ENCODE measurements around the gene MEMO1.
"Not testable (repeated sequence)": the region's sequence is repeated elsewhere in the genome, so short reads cannot be mapped to it uniquely, and the experiment has no call there.

MEMO1 gene

GRCh38 chr2:32010670-32011484 is at the start of gene MEMO1:
TSS of gene MEMO1 (minus strand) at chr2:32011008. CDS start at chr2:32010247, 761 bp downstream.
- peak; percentile 83 for DNase-seq (ENCODE audit: low read depth)

GRCh38 chr2:32060266-32060665 is 49.5 kb upstream of the MEMO1 start:
- DNase-seq (ENCODE audit: low read depth) = no peak

GRCh38 chr2:32058130-32058529 is 47.3 kb upstream of the MEMO1 start:
- DNase-seq (ENCODE audit: low read depth) = no peak

- DNase-seq (ENCODE audit: low read depth) = not testable (repeated sequence)
Measured at GRCh38 chr2:32054583-32054982, 43.8 kb upstream of the MEMO1 start.

GRCh38 chr2:32051836-32052439 is 41.1 kb upstream of the MEMO1 start:
- DNase-seq (ENCODE audit: low read depth) = no peak

- no peak for DNase-seq (ENCODE audit: low read depth)
Measured at GRCh38 chr2:32043561-32043960, 32.8 kb upstream of the MEMO1 start.

GRCh38 chr2:32039447-32040219 is 28.8 kb upstream of the MEMO1 start, which contains the start of gene DPY30:
TSS of gene DPY30 (minus strand) at chr2:32039805. CDS start at chr2:32039456, 349 bp downstream.
- DNase-seq (ENCODE audit: low read depth) = peak; percentile 89

GRCh38 chr2:32034198-32034887 is 23.5 kb upstream of the MEMO1 start:
- DNase-seq (ENCODE audit: low read depth) = not testable (repeated sequence)

- DNase-seq (ENCODE audit: low read depth) = not testable (repeated sequence)
Measured at GRCh38 chr2:32018789-32019482, 8.1 kb upstream of the MEMO1 start.

GRCh38 chr2:32012872-32013271 is 2.1 kb upstream of the MEMO1 start:
- no peak for DNase-seq (ENCODE audit: low read depth)

GRCh38 chr2:32011485-32011960 is 715 bp upstream of the MEMO1 start:
- no peak for DNase-seq (ENCODE audit: low read depth)

GRCh38 chr2:32010280-32010669 is 533 bp downstream of the MEMO1 start:
- DNase-seq (ENCODE audit: low read depth) = peak; percentile 42

GRCh38 chr2:32009516-32010256 is 1.1 kb downstream of the MEMO1 start:
- peak; percentile 26 for DNase-seq (ENCODE audit: low read depth)

GRCh38 chr2:32008805-32009515 is 1.8 kb downstream of the MEMO1 start:
- DNase-seq (ENCODE audit: low read depth) = peak; percentile 3

- DNase-seq (ENCODE audit: low read depth) = no peak
Measured at GRCh38 chr2:32007121-32007391, 3.8 kb downstream of the MEMO1 start.

GRCh38 chr2:32005371-32005976 is 5.3 kb downstream of the MEMO1 start:
- DNase-seq (ENCODE audit: low read depth) = no peak

GRCh38 chr2:32003791-32004190 is 7.0 kb downstream of the MEMO1 start:
- no peak for DNase-seq (ENCODE audit: low read depth)

- no peak for DNase-seq (ENCODE audit: low read depth)
Measured at GRCh38 chr2:32002406-32002805, 8.4 kb downstream of the MEMO1 start.

- no peak for DNase-seq (ENCODE audit: low read depth)
Measured at GRCh38 chr2:31999438-31999837, 11.4 kb downstream of the MEMO1 start.
